HG03280 (cell line): ENCODE measurements around the gene OXNAD1.

Experiments
- ATAC-seq: cut with Tn5 transposase; IDR thresholded peaks from one replicate; pipeline ENCODE4 v1.9.1; 2021; ENCODE audit warnings: mild to moderate bottlenecking, moderate library complexity; ENCODE audit not compliant: unreplicated experiment

Gene OXNAD1

DNA sequence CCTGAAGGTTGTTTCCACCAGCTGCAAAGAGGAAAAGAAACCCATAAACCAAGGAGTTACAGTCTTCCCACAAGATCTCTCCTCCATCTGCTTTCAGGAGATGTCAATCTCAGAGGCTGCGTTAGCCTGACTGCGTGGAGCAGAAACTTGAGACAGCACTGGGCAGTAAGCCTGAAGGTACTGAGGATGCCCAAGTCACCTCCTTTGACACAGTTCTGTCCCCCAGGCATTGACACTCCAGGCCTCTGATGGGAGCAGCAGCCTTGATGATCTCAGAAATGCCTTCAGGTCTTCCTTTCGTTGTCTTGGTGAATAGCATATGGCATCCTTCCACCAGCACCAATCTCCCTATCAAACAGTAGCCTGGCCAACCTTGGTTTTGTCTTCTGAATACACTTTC lies 89.3 kb downstream of the OXNAD1 start:
- no peak for ATAC-seq
